ENCODE measurements around the gene RNASEH1. TPM values are rescaled to one million over a fixed set of nuclear protein-coding genes. Genes with fewer than 3 reads are reported as not detected.
A peak's percentile ranks its signal among the peaks of the same experiment; 100 is the strongest.

RNASEH1 gene
- total and polyA plus RNA-seq, 2 of the 13 experiments (the other 11 are each of a cell fraction or from before 2014, with no cell fraction given) = 14.5 to 57.4 TPM

- TF ChIP-seq PATZ1 (CRISPR knock-in tag; IDR thresholded peaks at IDR 0.05) (0 out of 2 replicates have a peak, but pooled peaks have one; percentile 32), ARHGAP35 (CRISPR knock-in tag; IDR thresholded peaks at IDR 0.05; ENCODE audit: borderline replicate concordance) (no peak), MAFK (conservative IDR thresholded peaks at IDR 0.05 in 1 of 2, IDR thresholded peaks at IDR 0.05 in 1 of 2; ENCODE audit: low read length in 2 of 2) (0 out of 4 replicates have a peak, but pooled peaks of 1 of the 2 experiments have one; percentile 11), ZMYM3 (CRISPR knock-in tag; IDR thresholded peaks at IDR 0.05) (no peak), ZFAT (CRISPR knock-in tag; conservative IDR thresholded peaks at IDR 0.05) (no peak), MIER2 (CRISPR knock-in tag; IDR thresholded peaks at IDR 0.05) (no peak), FOXK1 (CRISPR knock-in tag; IDR thresholded peaks at IDR 0.05; ENCODE audit: borderline replicate concordance, low read depth) (no peak), ZNF234 (CRISPR knock-in tag; conservative IDR thresholded peaks at IDR 0.05) (no peak), ZNF253 (CRISPR knock-in tag; IDR thresholded peaks at IDR 0.05; ENCODE audit: borderline replicate concordance) (no peak; the same call in 1 of the 2 replicates), ZNF383 (CRISPR knock-in tag; IDR thresholded peaks at IDR 0.05; ENCODE audit: borderline replicate concordance) (peak; percentile 71; the same call in 1 of the 2 replicates), HDAC6 (IDR thresholded peaks at IDR 0.05; ENCODE audit: low read depth, low read length) (0 out of 2 replicates have a peak, but pooled peaks have one; percentile 52), SOX13 (IDR thresholded peaks at IDR 0.05) (no peak), SOX13 (CRISPR knock-in tag; conservative IDR thresholded peaks at IDR 0.05 in 1 of 2, IDR thresholded peaks at IDR 0.05 in 1 of 2) (peak in 1 of 2 experiments; percentile 12; a peak in 1 of 4 replicates), HOXA5 (CRISPR knock-in tag; IDR thresholded peaks at IDR 0.05) (no peak), ZNF101 (CRISPR knock-in tag; IDR thresholded peaks at IDR 0.05; ENCODE audit: borderline replicate concordance, low read depth) (no peak), HMG20B (CRISPR knock-in tag; conservative IDR thresholded peaks at IDR 0.05) (no peak), ZNF724P (CRISPR knock-in tag; IDR thresholded peaks at IDR 0.05; ENCODE audit: borderline replicate concordance) (no peak), ZNF556 (CRISPR knock-in tag; IDR thresholded peaks at IDR 0.05; ENCODE audit: borderline replicate concordance) (peak; percentile 88; the same call in 1 of the 2 replicates), CC2D1A (CRISPR knock-in tag; IDR thresholded peaks at IDR 0.05) (no peak), ZNF3 (CRISPR knock-in tag; IDR thresholded peaks at IDR 0.05) (no peak), GMEB2 (CRISPR knock-in tag; IDR thresholded peaks at IDR 0.05; ENCODE audit: low read depth) (no peak), NFATC3 (CRISPR knock-in tag; IDR thresholded peaks at IDR 0.05) (no peak; the same call in 1 of the 2 replicates), ZNF282 (IDR thresholded peaks at IDR 0.05; ENCODE audit: partially characterized antibody) (no peak), ZBTB1 (CRISPR knock-in tag; IDR thresholded peaks at IDR 0.05; ENCODE audit: borderline replicate concordance) (no peak), SMARCC2 (IDR thresholded peaks at IDR 0.05) (no peak), SETDB1 (CRISPR knock-in tag; IDR thresholded peaks at IDR 0.05; ENCODE audit: borderline replicate concordance) (no peak), RORA (CRISPR knock-in tag; IDR thresholded peaks at IDR 0.05) (no peak)
Measured at GRCh38 chr2:3535794-3536681, 22.1 kb downstream of the RNASEH1 start (continued).

All from HepG2 (cell line).